Measurements from ENCODE around the gene COL12A1. TPM values are rescaled to one million over a fixed set of nuclear protein-coding genes. Genes with fewer than 3 reads are reported as not detected.
A peak's percentile ranks its signal among the peaks of the same experiment; 100 is the strongest.

COL12A1 gene
- total RNA-seq (0.37 TPM), polyA plus RNA-seq (not detected)

- Histone ChIP-seq H3K4me3 (ENCODE audit: low read depth, low read length) (no peak within 1 kb of the TSS), H3K4me1 (ENCODE audit: control insufficient read depth, insufficient read depth, low read length, poor library complexity, severe bottlenecking) (peaks cover 46% of the 10 kb centered on the region), H3K27me3 (ENCODE audit: control insufficient read depth, insufficient read depth, low read length) (peaks cover 29% of the 10 kb centered on the region), H3K27ac (ENCODE audit: insufficient read depth, low read length, poor library complexity, severe bottlenecking) (no peak within 1 kb of the TSS), H3K36me3 (ENCODE audit: control insufficient read depth, insufficient read depth, low read length) (no peaks in the 10 kb centered on the region), H3K9me3 (ENCODE audit: control insufficient read depth in 2 of 2, low read length in 2 of 2) (no peaks in the 10 kb centered on the region)
- Mint-ChIP-seq H3K27me3 (peaks cover 91% of the 10 kb centered on the region), H3K4me1 (peaks cover 7 to 64% (median 38%) of the 10 kb centered on the region in 4 donors), H3K36me3 (no peaks in the 10 kb centered on the region), H3K27ac (no peak within 1 kb of the TSS), H3K4me3 (peak within 1 kb of the TSS; percentile 33 to 83 (median 74)), H3K9me3 (peaks cover 0 to 2% (median 0%) of the 10 kb centered on the region in 7 donors)
- DNase-seq: peak in 2 of 3 donors; percentile 11 to 16
- no peak for ATAC-seq (ENCODE audit: low read depth in 2 of 2)
These were observed at the start of gene COL12A1 for GRCh38 chr6:75205776-75206575. Gene COL12A1, minus strand, starts transcription at chr6:75206053. Its CDS starts 3,261 bp downstream, at chr6:75202792.

DNA sequence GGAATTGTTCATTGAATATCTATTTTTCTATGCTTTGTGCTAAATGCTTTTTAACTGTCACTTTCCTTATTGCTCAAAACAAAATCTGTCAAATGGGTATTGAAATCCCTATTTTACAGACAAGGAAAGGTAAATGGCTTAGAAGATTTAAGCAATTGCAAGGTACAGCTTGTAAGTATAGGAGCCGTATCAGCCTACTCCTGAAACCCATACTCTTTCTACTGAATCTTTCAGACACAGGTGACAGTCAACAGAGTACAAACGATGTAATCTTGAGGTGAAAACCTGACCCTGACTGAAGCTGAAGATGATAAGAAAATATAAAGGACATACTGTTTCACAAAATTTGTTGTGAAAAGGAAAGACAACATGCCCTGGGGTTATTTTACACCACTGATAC is 44.7 kb upstream of the COL12A1 start:
- H3K27ac ChIP-seq (ENCODE audit: insufficient read depth, low read length, poor library complexity, severe bottlenecking): no peak overlapping the region
- no peak for DNase-seq
- H3K27me3 ChIP-seq (ENCODE audit: control insufficient read depth, insufficient read depth, low read length): no peaks in the 10 kb centered on the region
- Mint-ChIP-seq H3K4me3 (no peak overlapping the region), H3K4me1 (peaks cover 0 to 13% (median 0%) of the 10 kb centered on the region in 4 donors), H3K27me3 (peaks cover 9% of the 10 kb centered on the region), H3K9me3 (peaks cover 0 to 2% (median 0%) of the 10 kb centered on the region in 7 donors), H3K27ac (no peak overlapping the region), H3K36me3 (peaks cover 15% of the 10 kb centered on the region)
- peaks cover 13% of the 10 kb centered on the region for H3K36me3 ChIP-seq (ENCODE audit: control insufficient read depth, insufficient read depth, low read length)
- H3K9me3 ChIP-seq (ENCODE audit: control insufficient read depth in 2 of 2, low read length in 2 of 2): no peaks in the 10 kb centered on the region
- no peak for ATAC-seq (ENCODE audit: low read depth in 2 of 2)
- no peaks in the 10 kb centered on the region for H3K4me1 ChIP-seq (ENCODE audit: control insufficient read depth, insufficient read depth, low read length, poor library complexity, severe bottlenecking)
- H3K4me3 ChIP-seq (ENCODE audit: low read depth, low read length): no peak overlapping the region

GRCh38 chr6:75249837-75250236 is 44.0 kb upstream of the COL12A1 start:
- no peak for DNase-seq
- no peak overlapping the region for H3K4me3 Mint-ChIP-seq
- H3K9me3 Mint-ChIP-seq: peaks cover 0 to 2% (median 0%) of the 10 kb centered on the region in 7 donors
- Histone ChIP-seq H3K4me3 (ENCODE audit: low read depth, low read length) (no peak overlapping the region), H3K27ac (ENCODE audit: insufficient read depth, low read length, poor library complexity, severe bottlenecking) (no peak overlapping the region), H3K4me1 (ENCODE audit: control insufficient read depth, insufficient read depth, low read length, poor library complexity, severe bottlenecking) (no peaks in the 10 kb centered on the region), H3K9me3 (ENCODE audit: control insufficient read depth in 2 of 2, low read length in 2 of 2) (no peaks in the 10 kb centered on the region), H3K27me3 (ENCODE audit: control insufficient read depth, insufficient read depth, low read length) (peaks cover 4% of the 10 kb centered on the region), H3K36me3 (ENCODE audit: control insufficient read depth, insufficient read depth, low read length) (peaks cover 7% of the 10 kb centered on the region)
- no peak for ATAC-seq (ENCODE audit: low read depth in 2 of 2)
- no peak overlapping the region for H3K27ac Mint-ChIP-seq
- H3K27me3 Mint-ChIP-seq: peaks cover 11% of the 10 kb centered on the region
- peaks cover 13% of the 10 kb centered on the region for H3K36me3 Mint-ChIP-seq
- peaks cover 0 to 14% (median under 1%) of the 10 kb centered on the region in 4 donors for H3K4me1 Mint-ChIP-seq

DNA sequence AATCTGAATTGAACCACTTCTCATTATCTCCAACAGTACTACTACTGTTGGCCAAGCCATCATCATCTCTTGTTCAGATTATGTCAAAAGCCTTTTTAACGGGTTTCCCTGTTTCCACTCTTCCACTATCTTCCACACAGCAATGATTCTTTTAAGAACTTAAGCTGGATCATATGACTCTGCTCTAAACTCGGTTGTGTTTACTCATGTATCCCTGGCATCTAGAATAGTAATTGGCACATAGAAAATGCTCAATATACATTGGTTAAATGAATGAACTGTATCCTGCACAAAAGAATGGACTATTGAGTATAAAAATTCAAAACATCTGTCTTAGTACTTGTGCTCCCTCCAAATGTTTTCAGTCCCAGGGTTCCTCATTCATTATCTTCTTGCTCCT is 40.5 kb upstream of the COL12A1 start:
- Histone ChIP-seq H3K4me1 (ENCODE audit: control insufficient read depth, insufficient read depth, low read length, poor library complexity, severe bottlenecking) (peaks cover 7% of the 10 kb centered on the region), H3K9me3 (ENCODE audit: control insufficient read depth in 2 of 2, low read length in 2 of 2) (no peaks in the 10 kb centered on the region), H3K27me3 (ENCODE audit: control insufficient read depth, insufficient read depth, low read length) (peaks cover 5% of the 10 kb centered on the region), H3K36me3 (ENCODE audit: control insufficient read depth, insufficient read depth, low read length) (no peaks in the 10 kb centered on the region), H3K27ac (ENCODE audit: insufficient read depth, low read length, poor library complexity, severe bottlenecking) (no peak overlapping the region), H3K4me3 (ENCODE audit: low read depth, low read length) (no peak overlapping the region)
- H3K9me3 Mint-ChIP-seq: peaks cover 0 to 2% (median 0%) of the 10 kb centered on the region in 7 donors
- DNase-seq (no peak), ATAC-seq (ENCODE audit: low read depth in 2 of 2) (no peak)
- peak overlapping the region in 2 of 4 donors; percentile 73 to 81 for H3K4me3 Mint-ChIP-seq
- H3K27me3 Mint-ChIP-seq: peaks cover 19% of the 10 kb centered on the region
- H3K36me3 Mint-ChIP-seq: peaks cover 3% of the 10 kb centered on the region
- no peak overlapping the region for H3K27ac Mint-ChIP-seq
- peaks cover 8 to 23% (median 22%) of the 10 kb centered on the region in 4 donors for H3K4me1 Mint-ChIP-seq

DNA sequence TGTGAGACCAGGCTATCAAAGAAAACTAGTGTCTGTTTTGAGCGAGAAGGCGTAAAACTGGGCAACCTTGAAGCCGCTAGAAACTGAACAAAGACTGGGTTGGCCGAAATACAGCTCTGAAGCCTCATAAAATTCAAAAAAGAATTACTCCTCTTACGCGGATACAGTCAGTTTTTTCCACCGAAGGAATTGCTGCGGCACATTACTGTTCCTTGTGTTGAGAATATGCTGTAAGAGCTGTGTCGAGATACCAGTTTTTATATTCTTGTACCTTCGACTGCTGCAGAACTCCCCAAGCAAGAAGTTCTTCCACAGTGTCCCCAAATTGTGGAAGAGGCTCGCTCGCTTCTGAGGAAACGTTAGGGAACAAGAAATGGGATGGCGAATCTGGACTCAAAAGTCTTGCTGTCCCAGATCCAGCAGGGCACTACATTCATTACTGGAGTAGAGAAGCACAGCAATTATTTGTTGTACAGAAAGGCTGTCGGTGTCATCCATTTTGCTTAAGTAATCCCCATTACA is 38.3 kb upstream of the COL12A1 start:
- Mint-ChIP-seq H3K4me1 (peaks cover 22 to 44% (median 37%) of the 10 kb centered on the region in 4 donors), H3K36me3 (peaks cover 14% of the 10 kb centered on the region), H3K4me3 (peak overlapping the region; percentile 93 to 99 (median 98)), H3K27ac (peak overlapping the region; percentile 97 to 100 (median 98)), H3K9me3 (peaks cover 0 to 2% (median 0%) of the 10 kb centered on the region in 7 donors), H3K27me3 (peaks cover 19% of the 10 kb centered on the region)
- Histone ChIP-seq H3K4me1 (ENCODE audit: control insufficient read depth, insufficient read depth, low read length, poor library complexity, severe bottlenecking) (peaks cover 7% of the 10 kb centered on the region), H3K4me3 (ENCODE audit: low read depth, low read length) (peak overlapping the region; percentile 98), H3K27ac (ENCODE audit: insufficient read depth, low read length, poor library complexity, severe bottlenecking) (peak overlapping the region; percentile 96), H3K9me3 (ENCODE audit: control insufficient read depth in 2 of 2, low read length in 2 of 2) (no peaks in the 10 kb centered on the region), H3K27me3 (ENCODE audit: control insufficient read depth, insufficient read depth, low read length) (peaks cover 5% of the 10 kb centered on the region), H3K36me3 (ENCODE audit: control insufficient read depth, insufficient read depth, low read length) (peaks cover 19% of the 10 kb centered on the region)
- DNase-seq (no peak), ATAC-seq (ENCODE audit: low read depth in 2 of 2) (peak in 1 of 2 donors; percentile 7)

DNA sequence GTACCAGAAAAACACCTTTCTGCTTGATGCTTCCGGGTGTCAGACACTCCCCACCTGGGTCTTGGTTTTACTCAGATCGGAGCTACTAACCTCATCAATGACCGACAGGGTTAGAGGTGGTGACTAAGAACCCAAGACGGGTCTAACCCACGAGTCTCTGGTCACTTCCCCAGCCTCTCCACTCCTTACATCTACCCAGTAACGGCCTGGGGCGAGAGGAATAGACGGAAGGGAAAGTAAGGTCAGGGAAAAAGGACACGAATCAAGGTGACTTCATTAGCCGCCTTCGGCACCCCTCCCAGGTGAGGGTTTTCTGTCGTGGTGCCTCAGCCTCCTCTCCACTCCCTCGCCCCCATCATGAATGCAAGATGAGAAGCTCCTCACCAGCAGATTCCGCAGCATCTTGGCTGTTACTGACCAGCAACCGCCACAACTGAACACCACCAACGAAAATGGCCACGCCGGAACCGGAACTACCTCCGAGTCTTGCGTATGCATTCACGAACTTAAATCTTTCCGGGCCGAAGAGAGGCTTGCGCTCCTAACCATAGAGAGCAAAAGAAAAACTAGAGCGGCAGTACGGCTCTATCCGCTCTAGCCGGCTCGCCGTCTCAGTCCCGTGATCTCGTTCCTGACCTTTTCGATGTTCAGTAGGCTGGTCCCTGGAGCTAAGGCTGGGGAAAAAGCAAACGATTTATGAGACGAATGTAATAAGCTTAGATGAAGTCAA is 37.6 kb upstream of the COL12A1 start, which contains the start of gene COX7A2:
Gene COX7A2, minus strand, starts transcription at position 469 of the 730 bp plus-strand sequence. Its CDS starts 67 bp downstream, at position 402.
- peaks cover 18% of the 10 kb centered on the region for H3K36me3 Mint-ChIP-seq
- DNase-seq (peak; percentile 77 to 97 (median 88)), ATAC-seq (ENCODE audit: low read depth in 2 of 2) (peak; percentile 99)

GRCh38 chr6:75236630-75237029 is 30.8 kb upstream of the COL12A1 start:
- H3K36me3 ChIP-seq (ENCODE audit: control insufficient read depth, insufficient read depth, low read length): peaks cover 41% of the 10 kb centered on the region
- no peak overlapping the region for H3K4me3 ChIP-seq (ENCODE audit: low read depth, low read length)
- no peaks in the 10 kb centered on the region for H3K4me1 ChIP-seq (ENCODE audit: control insufficient read depth, insufficient read depth, low read length, poor library complexity, severe bottlenecking)
- H3K4me3 Mint-ChIP-seq: no peak overlapping the region
- no peaks in the 10 kb centered on the region for H3K27me3 ChIP-seq (ENCODE audit: control insufficient read depth, insufficient read depth, low read length)
- H3K27ac ChIP-seq (ENCODE audit: insufficient read depth, low read length, poor library complexity, severe bottlenecking): no peak overlapping the region
- H3K9me3 Mint-ChIP-seq: no peaks in the 10 kb centered on the region
- peaks cover 17 to 30% (median 20%) of the 10 kb centered on the region in 4 donors for H3K4me1 Mint-ChIP-seq
- no peaks in the 10 kb centered on the region for H3K27me3 Mint-ChIP-seq
- no peaks in the 10 kb centered on the region for H3K9me3 ChIP-seq (ENCODE audit: control insufficient read depth in 2 of 2, low read length in 2 of 2)
- H3K27ac Mint-ChIP-seq: no peak overlapping the region
- DNase-seq: no peak
- ATAC-seq (ENCODE audit: low read depth in 2 of 2): no peak
- H3K36me3 Mint-ChIP-seq: peaks cover 19% of the 10 kb centered on the region

More for the DNA sequence above, 37.6 kb upstream of the COL12A1 start, which contains the start of gene COX7A2:
- Mint-ChIP-seq H3K9me3 (peaks cover 0 to 2% (median 0%) of the 10 kb centered on the region in 7 donors), H3K27ac (peak within 1 kb of the TSS; percentile 97 to 100 (median 98)), H3K4me1 (peaks cover 23 to 45% (median 37%) of the 10 kb centered on the region in 4 donors), H3K27me3 (peaks cover 19% of the 10 kb centered on the region), H3K4me3 (peak within 1 kb of the TSS; percentile 93 to 99 (median 98))
- Histone ChIP-seq H3K9me3 (ENCODE audit: control insufficient read depth in 2 of 2, low read length in 2 of 2) (no peaks in the 10 kb centered on the region), H3K36me3 (ENCODE audit: control insufficient read depth, insufficient read depth, low read length) (peaks cover 25% of the 10 kb centered on the region), H3K4me3 (ENCODE audit: low read depth, low read length) (peak within 1 kb of the TSS; percentile 98), H3K27me3 (ENCODE audit: control insufficient read depth, insufficient read depth, low read length) (peaks cover 5% of the 10 kb centered on the region), H3K4me1 (ENCODE audit: control insufficient read depth, insufficient read depth, low read length, poor library complexity, severe bottlenecking) (peaks cover 7% of the 10 kb centered on the region), H3K27ac (ENCODE audit: insufficient read depth, low read length, poor library complexity, severe bottlenecking) (peak within 1 kb of the TSS; percentile 96)

All from CD4-positive, CD25-positive, alpha-beta regulatory T cell (primary cell).